ENCODE data around the gene KLF3. TPM values are rescaled to one million over a fixed set of nuclear protein-coding genes. Genes with fewer than 3 reads are reported as not detected.
A peak's percentile ranks its signal among the peaks of the same experiment; 100 is the strongest.
"Not testable (repeated sequence)": the region's sequence is repeated elsewhere in the genome, so short reads cannot be mapped to it uniquely, and the experiment has no call there.

Gene KLF3
- 6.3 and 7.9 TPM in 2 replicates for total RNA-seq (2014; rRNA removed; shearing (Covaris generic))
- 18.5 and 23.6 TPM in 2 replicates for polyA plus RNA-seq (2015; cell fraction: cytosol; rRNA removed)
- 18.5 and 20.1 TPM in 2 replicates for polyA plus RNA-seq (2015; cell fraction: nucleus; rRNA removed)

DNA sequence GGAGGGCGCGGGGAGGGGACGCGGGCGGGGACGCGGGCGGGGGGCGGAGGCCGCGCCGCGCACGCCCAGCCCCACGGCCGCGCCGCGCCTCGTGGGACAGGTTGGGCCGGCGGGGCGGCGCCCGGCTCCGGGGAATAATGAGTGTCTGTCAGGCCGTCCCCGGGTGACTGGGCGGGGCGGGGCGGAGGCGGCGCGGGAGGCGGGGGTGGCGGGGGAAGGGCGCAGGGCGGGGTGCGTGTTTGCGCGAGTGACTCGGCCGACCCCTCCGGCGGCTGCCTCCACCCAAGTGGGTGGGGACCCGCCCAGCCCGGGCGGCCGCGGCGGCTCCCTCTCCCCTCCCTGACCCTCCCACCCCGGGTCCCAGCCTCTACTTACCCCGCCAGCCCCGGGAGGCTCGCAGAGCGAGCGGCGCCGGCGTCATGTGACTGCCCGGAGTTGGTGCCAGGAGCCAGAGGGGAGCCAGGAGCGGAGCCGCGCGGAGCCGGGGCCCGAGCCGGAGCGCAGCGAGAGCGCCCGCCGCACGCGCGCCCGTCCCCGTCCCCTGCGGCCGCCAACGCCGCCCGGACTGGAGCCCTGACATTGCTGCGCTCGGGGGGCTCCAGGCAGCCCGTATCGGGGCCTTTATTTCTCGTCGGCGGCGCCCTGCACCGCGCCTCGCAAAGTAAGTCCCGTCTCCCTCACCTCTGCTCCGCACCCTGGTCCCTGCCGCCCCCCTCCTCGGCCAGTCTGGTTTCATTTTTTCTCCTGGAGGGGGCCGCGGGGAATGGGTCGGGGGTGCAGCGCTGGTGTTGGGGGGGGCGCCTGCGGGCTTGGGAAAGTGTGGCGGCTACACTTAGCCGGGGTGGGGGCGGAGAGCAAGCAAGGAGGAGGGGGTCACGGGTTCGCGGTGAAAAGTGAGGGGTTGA lies at the start of gene KLF3:
TSS of gene KLF3 (plus strand) at position 399 of the 905 bp plus-strand sequence. CDS start 16,427 bp downstream, outside the sequence.
- peak; percentile 70 for DNase-seq (ENCODE audit: low read depth)

DNA sequence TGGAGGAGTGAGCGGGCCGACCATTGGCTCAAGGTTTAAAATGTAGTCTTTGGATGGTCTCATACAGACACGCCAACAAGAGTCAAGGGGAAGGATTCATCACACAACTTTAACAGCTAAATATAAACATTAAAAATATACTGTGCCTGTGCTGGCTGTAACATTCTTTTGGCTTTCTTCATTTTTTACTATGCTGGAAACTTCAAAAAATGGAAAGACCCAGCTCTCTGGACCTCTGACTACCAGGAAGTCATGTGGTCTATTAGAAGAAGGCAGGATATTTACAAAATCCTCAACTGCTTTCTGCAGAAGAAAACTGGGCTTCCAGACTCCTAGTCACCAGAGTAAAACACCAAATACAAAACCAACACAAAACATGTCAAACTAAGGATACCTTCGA lies 49.8 kb upstream of the KLF3 start:
- DNase-seq (ENCODE audit: low read depth) = no peak

DNA sequence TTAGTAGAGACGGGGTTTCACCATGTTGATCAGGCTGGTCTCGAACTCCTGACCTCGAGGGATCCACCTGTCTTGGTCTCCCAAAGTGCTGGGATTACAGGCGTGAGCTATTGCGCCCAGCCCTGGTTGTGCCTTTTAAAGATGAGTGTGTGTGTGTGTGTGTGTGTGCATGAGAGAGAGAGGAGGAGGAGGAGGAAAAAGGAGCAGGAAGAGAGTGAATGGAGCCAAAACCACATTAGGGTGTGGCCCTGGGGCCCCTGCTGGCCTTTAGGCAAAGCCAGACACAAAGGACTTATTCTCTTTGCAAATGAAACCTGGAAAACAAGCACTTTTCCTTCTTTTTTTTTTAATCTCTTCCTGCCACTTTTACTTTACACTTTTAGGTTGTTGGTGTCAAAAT lies 48.2 kb upstream of the KLF3 start:
- DNase-seq (ENCODE audit: low read depth) = peak; percentile 65

DNA sequence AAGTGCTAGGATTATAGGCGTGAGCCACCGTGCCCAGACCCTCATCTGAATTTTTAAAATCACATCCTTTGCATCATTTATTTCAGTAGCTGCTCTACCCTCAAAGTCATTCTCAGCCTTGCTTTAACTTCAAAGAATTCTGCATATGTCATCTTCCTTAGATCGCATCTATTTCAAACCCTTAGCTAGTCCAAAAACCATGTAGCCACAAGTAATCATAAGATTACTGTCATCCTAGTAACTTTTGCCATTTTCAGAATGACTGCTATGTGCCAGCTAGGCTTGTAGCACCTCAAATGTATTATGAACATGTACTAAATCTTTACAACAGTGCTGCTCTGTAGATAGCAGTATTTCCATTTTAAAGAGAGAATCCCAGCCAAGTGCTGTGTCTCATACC lies 45.5 kb upstream of the KLF3 start:
- no peak for DNase-seq (ENCODE audit: low read depth)

DNA sequence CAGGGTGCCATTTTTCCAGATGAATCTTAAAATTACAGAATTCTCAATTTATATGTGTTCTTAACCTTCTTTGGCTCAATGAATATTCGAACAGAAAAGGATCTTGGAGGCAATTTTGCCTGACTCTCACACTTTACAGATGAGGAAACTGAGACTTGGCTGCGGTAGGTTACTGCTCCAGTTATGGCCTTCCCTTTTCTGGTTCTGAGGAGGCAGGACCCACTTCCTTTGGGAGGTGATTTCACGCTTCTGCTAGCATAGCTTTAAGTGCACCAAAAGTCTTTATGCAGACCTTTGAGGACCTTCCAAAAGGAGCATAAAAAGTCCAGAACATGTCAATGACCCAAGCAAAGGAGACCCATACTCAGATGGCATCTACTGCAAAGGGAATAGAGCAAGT lies 44.7 kb upstream of the KLF3 start:
- no peak for DNase-seq (ENCODE audit: low read depth)

DNA sequence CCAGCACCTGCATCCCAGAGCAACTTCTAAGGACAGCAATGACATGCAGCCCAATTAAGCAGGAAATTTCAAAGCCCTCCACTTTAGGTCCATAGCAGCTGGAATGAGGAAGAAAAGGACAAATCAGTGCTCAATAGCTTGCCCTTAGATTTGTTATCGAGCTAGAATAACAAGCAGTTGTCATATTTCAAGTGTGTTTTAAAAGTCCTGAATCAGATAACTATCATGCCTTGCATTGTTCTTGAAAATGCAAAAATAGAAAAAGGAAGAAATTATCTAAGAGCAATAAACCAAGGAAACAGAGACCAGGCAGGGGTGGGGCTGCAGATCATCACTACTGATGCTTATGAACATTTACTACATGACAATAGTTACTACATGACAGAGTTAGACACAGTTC lies 43.9 kb upstream of the KLF3 start:
- DNase-seq (ENCODE audit: low read depth) = no peak

DNA sequence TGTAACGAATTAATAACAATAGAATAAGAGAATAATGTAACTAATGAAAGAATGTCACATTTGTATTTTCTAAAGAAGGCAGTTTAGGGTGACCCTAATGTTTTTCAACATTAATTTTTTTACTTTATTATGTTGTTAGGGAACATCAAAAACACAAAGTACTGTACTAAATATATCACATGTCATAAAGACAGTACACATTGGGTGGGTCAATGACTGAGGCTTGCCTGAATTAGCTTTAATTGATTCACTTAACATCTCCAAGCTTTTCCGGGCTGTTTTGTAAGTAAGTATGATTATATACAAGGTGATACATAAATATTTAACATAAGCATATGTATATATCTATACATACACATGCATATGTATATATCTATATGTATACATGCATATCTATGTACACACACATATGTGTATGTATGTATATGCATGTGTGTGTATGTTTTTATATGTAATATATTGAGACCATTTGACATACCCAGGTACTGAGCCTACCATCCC lies 43.4 kb upstream of the KLF3 start:
- DNase-seq (ENCODE audit: low read depth) = no peak

DNA sequence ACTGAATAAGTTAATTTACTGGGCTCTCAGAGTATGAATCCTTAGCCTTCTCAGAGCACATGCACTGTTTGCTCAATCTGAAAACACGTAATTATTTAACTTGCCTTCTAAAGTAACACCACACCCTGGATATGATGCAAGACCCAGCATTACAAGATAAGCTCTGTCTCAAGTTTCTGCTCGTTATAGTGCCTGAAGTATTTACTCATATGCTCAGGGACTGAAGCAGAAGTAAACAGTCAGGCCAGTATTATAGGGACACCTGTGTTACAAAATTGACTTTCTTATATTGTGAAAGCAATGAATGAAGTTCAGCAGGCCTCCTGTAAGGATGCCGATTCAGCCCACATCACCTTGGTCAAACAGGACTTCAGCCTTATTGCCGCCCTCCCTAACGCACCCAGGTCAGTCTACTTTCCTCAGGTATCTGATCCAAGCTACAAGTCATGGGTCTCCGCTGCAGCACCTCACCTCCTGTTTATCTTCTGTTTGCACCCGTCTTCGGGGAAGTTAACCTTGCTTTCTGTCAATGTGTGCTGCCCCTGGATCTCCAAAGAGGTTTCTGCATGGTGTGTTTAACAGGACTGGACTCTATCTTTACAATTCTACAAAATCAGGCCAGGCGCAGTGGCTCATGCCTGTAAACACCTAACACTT lies 42.8 kb upstream of the KLF3 start:
- DNase-seq (ENCODE audit: low read depth) = peak; percentile 50

DNA sequence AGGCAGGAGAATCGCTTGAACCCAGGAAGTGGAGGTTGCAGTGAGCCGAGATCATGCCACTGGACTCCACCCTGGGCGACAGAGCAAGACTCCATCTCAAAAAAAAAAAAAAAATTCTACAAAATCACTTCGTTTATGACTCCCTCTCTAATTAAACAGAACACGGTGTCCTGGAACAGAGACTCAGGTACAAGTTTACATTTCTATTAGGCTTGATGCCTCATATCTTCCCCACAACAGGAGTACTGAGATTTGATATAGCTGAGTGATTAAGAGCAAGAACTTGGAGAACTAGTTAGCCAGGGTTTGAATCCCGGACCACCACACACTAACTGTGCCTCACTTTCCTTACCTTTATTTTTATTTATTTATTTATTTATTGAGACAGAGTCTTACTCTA lies 42.2 kb upstream of the KLF3 start:
- no peak for DNase-seq (ENCODE audit: low read depth)

DNA sequence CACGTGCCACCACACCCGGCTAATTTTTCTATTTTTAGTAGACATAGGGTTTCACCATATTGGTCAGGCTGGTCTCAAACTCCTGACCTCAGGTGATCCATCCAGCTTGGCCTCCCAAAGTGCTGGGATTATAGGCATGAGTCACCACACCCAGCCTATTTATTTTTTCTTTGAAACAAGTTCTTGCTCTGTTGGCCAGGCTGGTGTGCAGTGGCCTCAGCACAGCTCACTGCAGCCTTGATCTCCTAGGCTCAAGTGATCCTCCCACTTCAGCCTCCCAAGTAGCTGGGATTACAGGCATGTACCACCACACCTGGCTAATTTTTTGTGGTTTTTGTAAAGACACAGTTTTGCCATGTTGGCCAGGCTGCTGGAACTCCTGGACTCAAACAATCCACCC lies 41.7 kb upstream of the KLF3 start:
- DNase-seq (ENCODE audit: low read depth) = peak; percentile 26

DNA sequence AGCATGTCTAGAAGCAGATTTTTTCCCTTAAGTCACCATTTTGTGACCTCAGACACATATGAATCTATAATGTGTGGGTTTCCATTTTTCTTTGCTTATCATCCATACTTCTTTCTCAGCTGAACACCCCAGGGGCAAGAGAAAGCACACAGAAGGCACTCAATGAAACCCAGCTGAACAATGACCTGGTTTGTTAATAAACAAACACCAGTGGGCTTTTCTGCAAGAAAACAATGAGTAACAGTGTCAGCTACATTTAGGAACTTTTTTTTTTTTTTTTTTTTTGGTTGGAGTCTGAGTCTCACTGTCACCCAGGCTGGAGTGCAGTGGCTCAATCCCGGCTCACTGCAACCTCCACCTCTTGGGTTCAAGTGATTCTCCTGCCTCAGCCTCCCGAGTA lies 40.7 kb upstream of the KLF3 start:
- DNase-seq (ENCODE audit: low read depth) = no peak

DNA sequence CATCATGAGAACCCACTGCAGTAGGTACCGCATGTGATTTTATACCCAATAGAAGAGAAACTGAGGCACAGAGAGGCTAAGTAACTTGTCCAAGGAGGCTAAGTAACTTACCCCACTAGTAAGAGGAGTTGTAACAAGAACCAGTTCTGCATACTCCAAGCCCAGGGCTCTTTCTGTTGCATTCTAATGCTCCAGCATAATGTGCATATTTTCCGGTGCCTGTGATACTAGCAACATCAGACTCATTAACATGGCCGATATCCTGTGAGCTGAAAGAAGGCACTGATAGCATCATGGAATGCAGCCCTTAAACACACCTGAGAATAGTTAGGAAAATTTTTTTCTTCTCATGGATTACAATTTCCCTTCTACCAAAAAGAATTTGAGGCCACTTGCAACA lies 39.7 kb upstream of the KLF3 start:
- DNase-seq (ENCODE audit: low read depth) = no peak

DNA sequence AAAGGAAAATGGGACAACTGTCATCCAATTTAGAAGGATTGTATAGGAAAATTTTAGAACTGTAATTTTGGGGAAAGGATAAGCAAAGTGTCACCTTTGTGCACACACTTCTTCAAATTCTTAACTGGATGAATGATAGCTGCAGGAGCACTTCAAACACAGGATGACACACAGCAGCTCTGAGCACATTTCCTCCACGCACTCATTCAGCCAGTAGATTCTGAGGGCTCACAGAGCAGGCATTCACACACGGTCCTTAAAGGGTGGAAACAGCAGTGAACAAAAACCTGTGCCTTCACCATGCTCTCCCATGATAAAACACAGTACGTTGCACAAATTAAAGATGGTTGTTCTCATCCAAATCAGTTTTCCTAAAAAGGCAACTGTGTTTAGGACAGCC lies 38.5 kb upstream of the KLF3 start:
- DNase-seq (ENCODE audit: low read depth) = peak; percentile 6

DNA sequence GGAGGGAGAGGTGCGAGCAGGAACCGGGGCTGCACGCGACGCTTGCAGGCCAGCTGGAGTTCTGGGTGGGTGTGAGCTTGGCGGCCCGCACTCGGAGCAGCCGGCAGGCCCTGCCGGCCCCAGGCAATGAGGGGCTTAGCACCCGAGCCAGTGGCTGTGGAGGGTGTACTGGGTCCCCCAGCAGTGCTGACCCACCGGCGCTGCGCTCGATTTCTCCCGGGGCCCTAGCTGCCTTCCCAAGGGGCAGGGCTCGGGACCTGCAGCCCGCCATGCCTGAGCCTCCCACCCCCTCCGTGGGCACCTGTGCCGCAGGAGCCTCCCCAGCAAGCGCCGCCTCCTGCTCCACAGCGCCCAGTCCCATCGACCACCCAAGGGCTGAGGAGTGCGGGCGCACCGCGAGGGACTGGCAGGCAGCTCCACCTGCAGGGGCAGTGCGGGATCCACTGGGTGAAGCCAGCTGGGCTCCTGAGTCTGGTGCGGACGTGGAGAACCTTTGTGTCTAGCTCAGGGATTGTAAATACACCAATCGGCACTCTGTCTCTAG lies 37.0 kb upstream of the KLF3 start:
- DNase-seq (ENCODE audit: low read depth) = not testable (repeated sequence)

DNA sequence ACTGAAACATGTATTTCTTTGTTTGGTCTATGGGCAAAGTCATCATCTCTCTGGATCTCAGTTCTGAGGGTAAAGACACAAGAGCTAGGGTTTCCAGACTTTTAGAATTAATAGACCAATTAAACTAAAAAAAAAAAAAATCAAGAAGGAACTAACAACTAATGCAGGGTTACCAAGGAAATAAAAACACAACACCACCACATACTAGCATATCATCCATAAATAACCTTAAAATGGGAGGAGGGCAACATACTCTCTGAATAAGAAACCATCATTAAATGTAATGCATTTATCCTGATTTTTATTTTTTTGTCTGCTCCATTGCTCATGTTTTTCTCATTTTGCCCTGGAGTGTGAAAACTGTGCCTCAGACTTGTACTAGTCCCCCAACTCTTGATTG lies 33.5 kb upstream of the KLF3 start:
- DNase-seq (ENCODE audit: low read depth) = no peak

DNA sequence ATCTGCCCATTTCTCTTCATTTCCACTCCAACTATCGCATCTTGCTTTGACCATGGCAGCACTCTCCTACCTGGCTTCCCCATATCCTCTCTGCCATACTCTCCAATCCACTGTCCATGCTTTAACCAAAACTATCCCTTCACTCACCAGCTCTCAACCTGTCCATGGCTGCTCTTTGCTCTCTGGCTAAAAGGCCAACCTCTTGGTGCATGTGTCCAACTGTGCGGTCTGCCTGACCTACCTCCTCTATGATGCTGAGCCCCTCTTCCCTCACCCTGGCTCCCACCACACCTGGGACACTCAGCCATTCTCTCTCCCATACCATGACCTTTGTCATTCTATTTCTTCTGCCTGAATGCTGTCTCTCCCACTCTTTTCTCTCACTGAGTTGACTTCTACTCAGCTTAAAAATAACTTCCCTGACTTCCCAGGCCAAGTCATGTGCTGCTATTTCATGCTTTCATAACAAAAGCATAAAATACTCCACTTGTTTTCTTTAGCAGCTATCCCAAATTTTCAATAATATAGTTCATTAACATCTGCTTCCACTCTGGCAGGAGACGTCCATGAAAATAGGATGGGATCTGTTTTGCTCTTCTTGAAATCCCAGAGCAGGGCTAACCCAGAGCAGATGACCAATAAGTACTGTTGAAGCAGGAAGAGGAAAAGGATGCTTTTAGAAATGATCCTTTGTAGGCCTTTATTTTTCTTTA lies 29.8 kb upstream of the KLF3 start:
- DNase-seq (ENCODE audit: low read depth) = no peak

DNA sequence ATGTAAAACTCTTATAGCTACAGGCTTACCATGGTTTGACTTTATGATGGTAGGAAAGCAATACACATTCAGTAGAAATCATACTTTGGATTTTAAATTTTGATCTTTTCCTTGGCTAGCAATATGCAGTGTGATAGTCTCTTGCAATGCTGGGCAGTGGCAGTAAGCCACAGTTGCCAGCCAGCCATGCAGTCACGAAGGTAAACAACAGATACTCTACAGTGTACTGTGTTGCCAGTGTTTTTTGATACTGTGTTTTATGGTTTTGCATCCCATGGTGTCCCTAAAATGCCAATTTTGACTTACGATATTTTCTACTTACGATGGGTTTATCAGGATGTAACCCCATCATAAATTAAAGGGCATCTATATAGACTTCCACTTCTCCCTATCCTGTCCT lies 24.8 kb upstream of the KLF3 start:
- no peak for DNase-seq (ENCODE audit: low read depth)

DNA sequence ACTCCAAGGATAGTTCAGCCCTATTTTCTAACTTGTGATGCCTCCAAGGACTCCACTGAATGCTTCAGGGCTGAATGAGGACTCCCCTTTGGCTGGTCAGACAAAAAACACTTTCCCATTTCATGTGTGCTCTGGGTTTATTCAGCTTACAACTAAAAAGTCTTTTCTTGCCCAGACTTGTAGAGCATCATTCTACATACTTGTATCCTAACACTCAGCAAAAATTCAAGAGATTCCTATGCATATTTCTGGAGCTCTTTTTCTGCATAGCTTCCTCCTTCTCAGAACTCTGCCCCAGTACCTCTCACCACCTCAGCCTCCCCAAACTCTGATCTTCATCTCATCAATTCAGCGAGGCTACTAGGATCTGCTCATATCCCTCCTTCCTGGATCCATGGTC lies 22.2 kb upstream of the KLF3 start:
- no peak for DNase-seq (ENCODE audit: low read depth)

DNA sequence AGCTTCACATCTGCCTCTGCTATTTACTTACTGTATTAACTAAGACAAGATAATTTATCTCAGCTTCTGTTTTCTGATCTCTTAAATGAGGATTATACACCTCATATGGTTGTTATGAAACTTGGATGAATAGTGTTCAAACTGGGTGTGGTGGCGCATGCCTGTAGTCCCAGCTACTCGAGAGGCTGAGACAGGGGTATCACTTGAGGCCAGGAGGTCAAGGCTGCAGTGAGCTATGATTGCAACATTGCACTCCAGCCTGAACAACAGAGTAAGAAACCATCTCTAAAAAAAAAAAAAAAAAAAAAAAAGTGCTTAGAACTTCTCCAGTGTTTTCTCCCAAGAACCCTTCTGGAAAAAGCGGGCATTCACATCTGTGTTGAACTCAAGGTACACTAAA lies 19.8 kb upstream of the KLF3 start:
- no peak for DNase-seq (ENCODE audit: low read depth)

DNA sequence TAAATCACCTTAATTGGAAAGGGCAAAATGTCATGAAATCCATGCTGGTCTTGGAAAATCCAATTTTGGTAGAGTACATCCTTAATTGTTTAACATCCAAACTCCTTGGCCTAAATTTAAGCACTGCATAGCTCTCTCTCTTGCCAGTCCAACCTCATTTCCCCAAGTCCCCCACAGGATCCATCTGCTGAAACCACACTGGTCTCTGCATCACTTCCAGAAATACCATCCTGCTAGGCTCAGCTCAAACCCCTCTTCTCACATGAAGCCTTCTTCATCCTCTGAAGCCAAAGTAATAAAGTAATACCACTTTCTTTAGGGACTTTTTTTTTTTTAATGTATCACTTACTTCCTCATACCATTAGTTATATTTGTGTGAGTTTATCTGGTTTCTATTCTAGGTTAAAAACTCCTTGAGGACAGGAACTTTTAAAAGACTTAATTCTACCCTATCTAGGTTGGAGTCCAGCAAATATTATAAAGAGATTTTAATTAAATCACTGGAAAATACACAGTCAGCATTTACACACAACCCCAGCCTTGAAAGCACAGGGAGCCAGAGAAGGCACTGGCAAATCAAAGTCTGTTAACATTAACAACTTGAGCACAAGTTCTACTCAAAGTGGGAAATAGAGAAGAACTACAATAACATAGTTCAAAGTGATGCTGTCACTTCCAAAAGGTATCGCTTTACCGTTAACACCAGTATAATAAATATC lies 16.7 kb upstream of the KLF3 start:
- no peak for DNase-seq (ENCODE audit: low read depth)

DNA sequence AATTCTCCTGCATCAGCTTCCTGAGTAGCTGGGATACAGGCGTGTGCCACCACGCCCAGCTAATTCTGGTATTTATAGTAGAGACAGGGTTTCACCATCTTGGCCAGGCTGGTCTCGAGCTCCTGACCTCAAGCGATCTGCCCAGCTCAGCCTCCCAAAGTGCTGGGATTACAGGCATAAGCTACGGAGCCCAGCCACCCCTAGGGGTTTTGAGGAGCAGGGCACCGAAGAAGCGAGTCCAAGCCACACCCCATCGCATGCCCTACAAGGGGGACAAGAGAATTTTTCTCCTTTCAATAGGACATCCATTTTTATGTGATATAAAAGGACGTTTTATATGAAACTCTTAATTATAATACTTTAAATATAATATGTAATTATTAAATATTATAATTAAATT lies 13.9 kb upstream of the KLF3 start:
- no peak for DNase-seq (ENCODE audit: low read depth)

All from HT1080 (cell line).